GM12874 (cell line): ENCODE results near the gene ARSJ.

Source experiments
- TF ChIP-seq, protein P1 (sequence below): IDR thresholded peaks from 2 replicates; pipeline ENCODE4 v1.5.1; 2011; ENCODE audit warnings: low read depth, mild to moderate bottlenecking, control low read depth, low read length, moderate library complexity; ENCODE audit not compliant: insufficient read depth

ARSJ gene

GRCh38 chr4:113973345-113973744 lies 6.1 kb downstream of the ARSJ start:
- TF ChIP-seq, protein P1, sequence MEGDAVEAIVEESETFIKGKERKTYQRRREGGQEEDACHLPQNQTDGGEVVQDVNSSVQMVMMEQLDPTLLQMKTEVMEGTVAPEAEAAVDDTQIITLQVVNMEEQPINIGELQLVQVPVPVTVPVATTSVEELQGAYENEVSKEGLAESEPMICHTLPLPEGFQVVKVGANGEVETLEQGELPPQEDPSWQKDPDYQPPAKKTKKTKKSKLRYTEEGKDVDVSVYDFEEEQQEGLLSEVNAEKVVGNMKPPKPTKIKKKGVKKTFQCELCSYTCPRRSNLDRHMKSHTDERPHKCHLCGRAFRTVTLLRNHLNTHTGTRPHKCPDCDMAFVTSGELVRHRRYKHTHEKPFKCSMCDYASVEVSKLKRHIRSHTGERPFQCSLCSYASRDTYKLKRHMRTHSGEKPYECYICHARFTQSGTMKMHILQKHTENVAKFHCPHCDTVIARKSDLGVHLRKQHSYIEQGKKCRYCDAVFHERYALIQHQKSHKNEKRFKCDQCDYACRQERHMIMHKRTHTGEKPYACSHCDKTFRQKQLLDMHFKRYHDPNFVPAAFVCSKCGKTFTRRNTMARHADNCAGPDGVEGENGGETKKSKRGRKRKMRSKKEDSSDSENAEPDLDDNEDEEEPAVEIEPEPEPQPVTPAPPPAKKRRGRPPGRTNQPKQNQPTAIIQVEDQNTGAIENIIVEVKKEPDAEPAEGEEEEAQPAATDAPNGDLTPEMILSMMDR = no peak

GRCh38 chr4:113972781-113973180 lies 6.7 kb downstream of the ARSJ start:
- TF ChIP-seq, protein P1 = no peak

GRCh38 chr4:113971706-113972360 lies 7.6 kb downstream of the ARSJ start:
- TF ChIP-seq, protein P1 = no peak

DNA sequence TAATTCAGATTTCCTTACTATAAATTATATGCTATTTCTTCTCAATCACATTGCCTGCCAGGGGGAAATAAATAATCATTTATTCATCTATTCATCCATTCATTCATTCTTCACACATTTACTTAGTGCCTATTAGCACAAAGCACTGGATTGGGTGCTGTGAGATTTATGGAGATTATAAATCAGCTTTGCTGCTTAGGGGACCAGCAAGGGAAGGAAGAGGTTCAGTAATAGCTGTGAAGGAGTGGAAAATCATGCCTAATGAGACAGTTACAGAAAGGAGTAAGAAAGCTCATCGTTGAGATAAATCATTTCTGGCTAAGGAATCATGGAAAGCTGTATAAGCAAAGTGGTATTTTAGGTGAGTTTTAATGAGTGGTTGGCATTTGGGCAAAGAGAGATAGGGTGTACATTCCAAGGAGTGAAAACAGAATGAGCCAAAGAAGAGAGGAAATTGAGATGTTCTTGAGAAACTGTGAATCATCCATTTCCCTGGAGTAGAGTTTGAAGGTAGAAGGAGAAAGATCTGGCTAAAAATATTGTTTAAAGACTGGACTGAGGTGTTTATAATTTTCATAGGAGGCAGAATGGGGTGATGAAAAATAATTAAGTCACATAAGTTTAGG lies 9.6 kb downstream of the ARSJ start:
- TF ChIP-seq, protein P1 = no peak

DNA sequence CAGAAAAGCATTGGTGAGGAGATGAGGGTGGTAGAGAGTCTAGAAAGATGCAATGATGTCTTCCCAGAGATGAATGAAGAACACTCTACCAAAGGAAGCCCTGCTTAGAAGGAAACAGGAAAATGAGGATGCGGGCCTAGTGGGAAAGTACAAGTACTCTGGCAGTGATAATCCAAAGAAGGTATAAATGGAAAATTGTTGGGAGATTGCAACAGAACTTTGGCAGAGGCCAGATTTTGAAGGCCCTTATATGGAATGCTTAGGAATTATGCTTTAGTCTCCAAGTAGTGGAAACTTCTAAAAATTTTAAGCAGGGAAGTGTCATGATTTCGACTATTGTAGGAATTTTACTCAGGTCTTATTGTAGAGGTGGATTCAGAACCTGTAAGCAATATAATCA lies 11.0 kb downstream of the ARSJ start:
- TF ChIP-seq, protein P1 = no peak

- TF ChIP-seq, protein P1 = no peak
Observed at GRCh38 chr4:113967687-113968086, 11.8 kb downstream of the ARSJ start.

GRCh38 chr4:113962719-113963265 lies 16.7 kb downstream of the ARSJ start:
- TF ChIP-seq, protein P1 = no peak
